Liver (tissue), 9 donors: Measurements from ENCODE around the gene WBP2. TPM values are rescaled to one million over a fixed set of nuclear protein-coding genes. Genes with fewer than 3 reads are reported as not detected.

Source experiments
- DNase-seq: peaks from one replicate; pipeline ENCODE4 v3.0.0-alpha.2; 2017; ENCODE audit warnings: low spot score
- H3K27ac ChIP-seq, 2 donors: one replicate each; pipeline ENCODE4 v1.7.0; 2013; ENCODE audit warnings: inconsistent platforms in 2 of 2, low read length in 2 of 2, control low read depth in 1 of 2, low read depth in 1 of 2, mild to moderate bottlenecking in 1 of 2
- H3K27me3 ChIP-seq, 4 donors: one replicate each; pipeline versions ENCODE4 v1.6.1 to v1.7.0; 2013; ENCODE audit warnings: low read length in 3 of 4, inconsistent platforms in 1 of 4, mild to moderate bottlenecking in 1 of 4, moderate library complexity in 1 of 4; ENCODE audit not compliant: control insufficient read depth in 4 of 4, insufficient read depth in 4 of 4
- H3K36me3 ChIP-seq, 4 donors: one replicate each; pipeline versions ENCODE4 v1.6.1 to v1.7.0; 2013; ENCODE audit warnings: low read length in 3 of 4, mild to moderate bottlenecking in 3 of 4, low read depth in 1 of 4, moderate library complexity in 1 of 4; ENCODE audit not compliant: control insufficient read depth in 4 of 4, insufficient read depth in 3 of 4
- H3K4me1 ChIP-seq, 4 donors: one replicate each; pipeline versions ENCODE4 v1.6.1 to v1.7.0; 2013; ENCODE audit warnings: low read length in 3 of 4, mild to moderate bottlenecking in 3 of 4, moderate library complexity in 1 of 4; ENCODE audit not compliant: control insufficient read depth in 4 of 4, insufficient read depth in 4 of 4
- H3K4me3 ChIP-seq, 3 donors: one replicate each; pipeline versions ENCODE4 v1.6.1 to v1.7.0; 2013; ENCODE audit warnings: low read length in 3 of 3, control low read depth in 1 of 3, low read depth in 1 of 3, mild to moderate bottlenecking in 1 of 3
- H3K9ac ChIP-seq, 2 donors: one replicate each; pipeline ENCODE4 v1.7.0; 2013; ENCODE audit warnings: low read length in 2 of 2, mild to moderate bottlenecking in 2 of 2, moderate library complexity in 2 of 2, control low read depth in 1 of 2, low read depth in 1 of 2
- H3K9me3 ChIP-seq, 4 donors: one replicate each; pipeline versions ENCODE4 v1.6.1 to v1.7.0; 2013; ENCODE audit warnings: low read length in 3 of 4; ENCODE audit not compliant: control insufficient read depth in 4 of 4
- CTCF ChIP-seq: fragments of 150-350 bp; IDR thresholded peaks from 2 replicates; pipeline ENCODE4 v1.5.1; 2017; ENCODE audit warnings: improper control_type of control experiment, low read depth, low read length; ENCODE audit not compliant: missing input control
- EGR1 ChIP-seq, 2 donors: IDR thresholded peaks; 2 replicates each; pipeline ENCODE4 v1.6.1; 2016 to 2018; ENCODE audit warnings: antibody characterized with exemption in 2 of 2, low read depth in 2 of 2
- FOXA1 ChIP-seq: IDR thresholded peaks from 2 replicates; pipeline ENCODE4 v1.6.1; 2016; ENCODE audit warnings: antibody characterized with exemption
- FOXA2 ChIP-seq: IDR thresholded peaks from 2 replicates; pipeline ENCODE4 v1.6.1; 2016; ENCODE audit warnings: antibody characterized with exemption
- HNF4A ChIP-seq, 2 donors: conservative IDR thresholded peaks; 2 replicates each; pipeline ENCODE4 v1.6.1; 2016; ENCODE audit warnings: antibody characterized with exemption in 2 of 2, mild to moderate bottlenecking in 2 of 2
- HNF4G ChIP-seq: IDR thresholded peaks from 2 replicates; pipeline ENCODE4 v1.6.1; 2016; ENCODE audit warnings: antibody characterized with exemption
- MAX ChIP-seq: IDR thresholded peaks from 2 replicates; pipeline ENCODE4 v1.6.1; 2016; ENCODE audit warnings: antibody characterized with exemption
- NR2F2 ChIP-seq: IDR thresholded peaks from 2 replicates; pipeline ENCODE4 v1.6.1; 2016; ENCODE audit warnings: antibody characterized with exemption
- RAD21 ChIP-seq, 2 donors: IDR thresholded peaks; 2 replicates each; pipeline ENCODE4 v1.6.1; 2016; ENCODE audit warnings: antibody characterized with exemption in 2 of 2, mild to moderate bottlenecking in 2 of 2
- REST ChIP-seq: IDR thresholded peaks from 2 replicates; pipeline ENCODE4 v1.6.1; 2016; ENCODE audit warnings: antibody characterized with exemption, mild to moderate bottlenecking
- RXRA ChIP-seq, 2 donors: IDR thresholded peaks; 2 replicates each; pipeline ENCODE4 v1.6.1; 2017 to 2018; ENCODE audit warnings: antibody characterized with exemption in 2 of 2, mild to moderate bottlenecking in 1 of 2
- TAF1 ChIP-seq: conservative IDR thresholded peaks from 2 replicates; pipeline ENCODE4 v1.6.1; 2016; ENCODE audit warnings: antibody characterized with exemption, mild to moderate bottlenecking
- YY1 ChIP-seq: IDR thresholded peaks from 2 replicates; pipeline ENCODE4 v1.6.1; 2016; ENCODE audit warnings: antibody characterized with exemption, mild to moderate bottlenecking
- ZBTB33 ChIP-seq: IDR thresholded peaks from 2 replicates; pipeline ENCODE4 v1.6.1; 2016; ENCODE audit warnings: antibody characterized with exemption
- WGBS: extraction: QIAGEN DNeasy Blood & Tissue Kit; methylation state at CpG from one replicate; pipeline ENCODE4 v1.1.7; 2013; 5-methylcytosine and 5-hydroxymethylcytosine counted together
- polyA plus RNA-seq, 2 donors: library from polyadenylated mRNA; stranded (reverse) in 1 of 2; unstranded in 1 of 2; fragments of 200-250 nt in 1 of 2; fragments of >200 nt in 1 of 2; fragmentation: Nextera tagmentation in 1 of 2; extraction: Ambion mirVana in 1 of 2; gene quantifications; one replicate each; pipeline versions ENCODE4 v1.2.1 to v1.2.3, GENCODE V29; 2013 to 2015
- total RNA-seq, 2 donors: library from RNA; depleted of rRNA; stranded (reverse); fragments of >200 nt; gene quantifications; one replicate each; pipeline ENCODE4 v1.2.3, GENCODE V29; 2014
- donor health status: healthy.
- donor health status: healthy.
- donor health status: healthy.
- donor health status: healthy.
- donor health status: healthy.

WBP2 gene
- total and polyA plus RNA-seq, 4 donors: 29.0 to 99.4 (median 51.6) TPM

- Histone ChIP-seq H3K9me3 (no peaks in the 10 kb centered on the region), H3K27ac (no peak overlapping the region), H3K27me3 (no peaks in the 10 kb centered on the region), H3K4me1 (peaks cover 0 to 24% (median 14%) of the 10 kb centered on the region in 4 donors), H3K36me3 (peaks cover 10 to 50% (median 17%) of the 10 kb centered on the region in 4 donors), H3K9ac (no peak overlapping the region), H3K4me3 (no peak overlapping the region)
- TF ChIP-seq REST (no peak), NR2F2 (no peak), FOXA1 (no peak), RXRA (IDR thresholded peaks at IDR 0.05) (no peak), FOXA2 (no peak), TAF1 (no peak), RAD21 (IDR thresholded peaks at IDR 0.05) (no peak), YY1 (no peak), EGR1 (IDR thresholded peaks at IDR 0.05; ENCODE audit: low read depth in 2 of 2) (no peak)
- DNase-seq: no peak
- WGBS: 58% methylated on average over 3 of the region's 3 CpGs
Measured at GRCh38 chr17:75822800-75823166, 32.4 kb downstream of the WBP2 start.

- Histone ChIP-seq H3K36me3 (peaks cover 12 to 55% (median 17%) of the 10 kb centered on the region in 4 donors), H3K9me3 (no peaks in the 10 kb centered on the region), H3K27ac (no peak overlapping the region), H3K27me3 (no peaks in the 10 kb centered on the region), H3K9ac (no peak overlapping the region), H3K4me1 (peaks cover 0 to 19% (median 12%) of the 10 kb centered on the region in 4 donors), H3K4me3 (no peak overlapping the region)
- TF ChIP-seq HNF4A (conservative IDR thresholded peaks at IDR 0.05): no peak
- no peak for DNase-seq
- 60% methylated on average over 18 of the region's 18 CpGs for WGBS
Measured at GRCh38 chr17:75822119-75822799, 32.9 kb downstream of the WBP2 start.

GRCh38 chr17:75821552-75821951, 33.6 kb downstream of the WBP2 start:
- 94% methylated on average over 7 of the region's 7 CpGs for WGBS
- no peak for TF ChIP-seq HNF4A (conservative IDR thresholded peaks at IDR 0.05)
- TF ChIP-seq EGR1 (IDR thresholded peaks at IDR 0.05; ENCODE audit: low read depth in 2 of 2): no peak
- no peak for TF ChIP-seq REST
- TF ChIP-seq RXRA (IDR thresholded peaks at IDR 0.05): no peak
- TF ChIP-seq HNF4G: no peak
- no peak for TF ChIP-seq CTCF
- TF ChIP-seq ZBTB33: no peak
- no peak for TF ChIP-seq MAX
- no peak for TF ChIP-seq TAF1
- TF ChIP-seq RAD21 (IDR thresholded peaks at IDR 0.05): no peak
- no peak for TF ChIP-seq FOXA2
- Histone ChIP-seq H3K4me3 (no peak overlapping the region), H3K4me1 (peaks cover 0 to 12% (median 6%) of the 10 kb centered on the region in 4 donors), H3K9ac (no peak overlapping the region), H3K27me3 (no peaks in the 10 kb centered on the region), H3K27ac (no peak overlapping the region), H3K36me3 (peaks cover 12 to 61% (median 17%) of the 10 kb centered on the region in 4 donors), H3K9me3 (no peaks in the 10 kb centered on the region)
- no peak for DNase-seq
